MG63 (cell line): ENCODE measurements around the gene TAF6. TPM values are rescaled to one million over a fixed set of nuclear protein-coding genes. Genes with fewer than 3 reads are reported as not detected.

Experiments used
- DNase-seq: peaks from one replicate; pipeline ENCODE4 v3.0.0-alpha.2; 2020
- H3K27me3 ChIP-seq: fragments of 250-450 bp; sonication (Bioruptor Pico); 2 replicates; pipeline ENCODE4 v1.5.1; 2020; ENCODE audit warnings: mild to moderate bottlenecking, moderate library complexity
- H3K36me3 ChIP-seq: fragments of 250-450 bp; sonication (Bioruptor Pico); 2 replicates; pipeline ENCODE4 v1.5.1; 2020; ENCODE audit warnings: mild to moderate bottlenecking, moderate library complexity
- H3K4me3 ChIP-seq: fragments of 250-450 bp; sonication (Bioruptor Pico); 2 replicates; pipeline ENCODE4 v1.5.1; 2020; ENCODE audit warnings: mild to moderate bottlenecking, moderate library complexity
- H3K9me3 ChIP-seq: fragments of 250-450 bp; sonication (Bioruptor Pico); 2 replicates; pipeline ENCODE4 v1.5.1; 2020; ENCODE audit warnings: mild to moderate bottlenecking, moderate library complexity
- total RNA-seq: library from RNA; depleted of rRNA; stranded (reverse); fragments of >200 nt; shearing (Covaris generic); gene quantifications from 2 replicates; pipeline ENCODE4 v1.2.3, GENCODE V29; 2014; ENCODE audit warnings: low replicate concordance

TAF6 gene
- total RNA-seq, 1 experiment from 2014 or later: 10.8 TPM

- H3K36me3 ChIP-seq: peaks cover 45% of the 10 kb centered on the region
- no peak for DNase-seq
- no peaks in the 10 kb centered on the region for H3K9me3 ChIP-seq
- H3K27me3 ChIP-seq: no peaks in the 10 kb centered on the region
- no peak overlapping the region for H3K4me3 ChIP-seq
Observed at GRCh38 chr7:100090527-100091410, 28.4 kb downstream of the TAF6 start.

DNA sequence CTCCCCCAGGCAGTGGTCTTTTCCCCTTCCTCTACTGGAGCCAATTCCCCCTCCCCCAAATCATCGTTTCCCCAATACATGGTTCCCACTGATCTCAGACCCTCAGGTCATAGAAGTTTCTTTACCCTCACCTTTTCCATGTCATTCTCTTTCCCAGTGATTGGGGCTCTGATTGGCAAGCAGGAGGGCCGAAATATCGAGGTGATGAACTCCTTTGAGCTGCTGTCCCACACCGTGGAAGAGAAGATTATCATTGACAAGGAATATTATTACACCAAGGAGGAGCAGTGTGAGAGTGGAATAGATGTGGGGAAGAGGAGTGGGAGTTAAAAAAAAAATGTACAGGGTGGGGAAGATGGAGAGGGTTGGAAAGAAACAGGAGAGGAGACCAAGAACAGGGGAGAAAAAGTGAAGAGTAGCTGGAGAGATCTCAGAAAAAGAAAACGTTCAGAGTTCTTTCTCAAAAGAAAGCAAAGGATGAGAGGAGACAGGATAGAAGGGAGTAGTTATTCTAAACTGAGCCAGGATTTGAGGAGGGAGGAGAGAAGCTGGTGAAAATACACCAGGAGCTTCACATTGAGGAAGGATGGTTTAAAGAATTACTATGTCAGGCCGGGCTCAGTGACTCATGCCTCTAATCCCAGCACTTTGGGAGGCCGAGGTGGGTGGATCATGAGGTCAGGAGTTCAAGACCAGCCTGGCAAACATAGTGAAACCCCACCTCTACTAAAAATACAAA is 29.5 kb downstream of the TAF6 start:
- no peaks in the 10 kb centered on the region for H3K27me3 ChIP-seq
- DNase-seq: peak; percentile 60
- H3K4me3 ChIP-seq: peak overlapping the region; percentile 61
- H3K9me3 ChIP-seq: no peaks in the 10 kb centered on the region
- H3K36me3 ChIP-seq: peaks cover 34% of the 10 kb centered on the region

- Histone ChIP-seq H3K27me3 (no peaks in the 10 kb centered on the region), H3K36me3 (peaks cover 27% of the 10 kb centered on the region), H3K9me3 (no peaks in the 10 kb centered on the region), H3K4me3 (peak within 1 kb of the TSS; percentile 61)
- peak; percentile 81 for DNase-seq
Observed at GRCh38 chr7:100088621-100089457, 30.3 kb downstream of the TAF6 start, which contains the start of gene COPS6. TSS of gene COPS6 (plus strand) at chr7:100088969. CDS start at chr7:100088991, 22 bp downstream.

- Histone ChIP-seq H3K9me3 (no peaks in the 10 kb centered on the region), H3K27me3 (no peaks in the 10 kb centered on the region), H3K36me3 (peaks cover 27% of the 10 kb centered on the region), H3K4me3 (peak overlapping the region; percentile 61)
- DNase-seq: no peak
Observed at GRCh38 chr7:100088095-100088620, 31.0 kb downstream of the TAF6 start.

GRCh38 chr7:100087055-100087750 is 32.0 kb downstream of the TAF6 start:
- H3K27me3 ChIP-seq: no peaks in the 10 kb centered on the region
- peak; percentile 61 for DNase-seq
- H3K4me3 ChIP-seq: no peak overlapping the region
- H3K9me3 ChIP-seq: no peaks in the 10 kb centered on the region
- peaks cover 17% of the 10 kb centered on the region for H3K36me3 ChIP-seq

DNA sequence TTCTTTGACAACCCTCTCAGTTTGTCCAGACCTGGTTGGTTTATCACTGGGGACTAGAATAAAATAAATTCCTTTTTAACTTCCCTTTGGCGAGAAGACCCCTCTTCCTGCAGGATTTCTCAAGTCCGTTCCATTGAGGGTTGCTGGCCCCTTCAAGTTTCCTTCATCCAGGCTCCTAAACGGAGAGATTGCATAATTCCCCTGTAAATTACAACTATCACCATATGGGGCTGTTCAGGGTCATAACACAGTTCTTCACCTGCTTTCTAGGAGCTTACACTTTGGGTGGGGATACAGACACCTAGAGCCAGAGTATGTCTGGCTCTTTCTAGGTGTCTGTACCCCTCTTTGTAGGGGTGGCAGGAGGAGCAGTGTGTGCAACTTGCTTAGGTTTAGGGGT is 33.6 kb downstream of the TAF6 start:
- no peaks in the 10 kb centered on the region for H3K9me3 ChIP-seq
- DNase-seq: no peak
- no peak overlapping the region for H3K4me3 ChIP-seq
- no peaks in the 10 kb centered on the region for H3K27me3 ChIP-seq
- peaks cover 2% of the 10 kb centered on the region; the same call in 1 of the 2 replicates for H3K36me3 ChIP-seq

- Histone ChIP-seq H3K9me3 (no peaks in the 10 kb centered on the region), H3K36me3 (peaks cover 13% of the 10 kb centered on the region), H3K27me3 (no peaks in the 10 kb centered on the region), H3K4me3 (no peak overlapping the region)
- DNase-seq: no peak
Observed at GRCh38 chr7:100082978-100083377, 36.2 kb downstream of the TAF6 start.

GRCh38 chr7:100081535-100082102 is 37.5 kb downstream of the TAF6 start, which contains the start of gene ZNF3:
TSS of gene ZNF3 (minus strand) at chr7:100081723. CDS start at chr7:100077357, 4,366 bp downstream.
- peak; percentile 95 for DNase-seq
- peak within 1 kb of the TSS; percentile 92 for H3K4me3 ChIP-seq
- H3K36me3 ChIP-seq: peaks cover 25% of the 10 kb centered on the region
- H3K9me3 ChIP-seq: no peaks in the 10 kb centered on the region; the same call in 1 of the 2 replicates
- no peaks in the 10 kb centered on the region for H3K27me3 ChIP-seq

DNA sequence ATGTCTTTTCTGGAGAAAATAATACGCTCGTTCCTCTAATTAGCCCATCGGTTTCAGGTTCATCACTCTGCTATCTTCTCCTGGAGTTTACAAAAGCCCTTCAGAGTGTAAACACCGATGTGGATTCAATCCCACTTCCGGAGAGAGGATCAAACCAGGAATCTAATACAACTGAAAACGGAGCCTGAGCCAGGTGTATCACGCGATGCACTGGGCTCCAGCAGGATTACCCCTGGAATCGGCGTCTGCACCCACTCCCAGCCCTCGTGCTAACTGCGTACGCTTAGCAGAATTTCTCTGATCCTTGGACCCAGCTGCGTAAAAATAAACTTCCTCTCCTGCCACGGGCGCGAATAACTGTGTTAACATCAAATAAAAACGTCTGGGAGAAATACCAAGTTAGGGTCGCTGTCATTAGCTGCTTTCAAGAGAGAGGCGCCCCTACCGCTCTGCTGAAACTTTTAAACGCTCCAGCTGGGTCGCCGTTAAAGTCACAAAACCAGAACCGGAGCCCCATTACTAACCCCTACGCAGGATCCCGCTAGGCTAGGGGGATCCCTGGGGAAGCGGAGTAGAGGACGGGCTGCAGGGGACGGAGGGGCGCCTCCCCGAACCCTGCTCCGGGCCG is 38.1 kb downstream of the TAF6 start:
- Histone ChIP-seq H3K36me3 (peaks cover 29% of the 10 kb centered on the region), H3K9me3 (no peaks in the 10 kb centered on the region; the same call in 1 of the 2 replicates), H3K27me3 (no peaks in the 10 kb centered on the region), H3K4me3 (peak overlapping the region; percentile 92)
- no peak for DNase-seq

DNA sequence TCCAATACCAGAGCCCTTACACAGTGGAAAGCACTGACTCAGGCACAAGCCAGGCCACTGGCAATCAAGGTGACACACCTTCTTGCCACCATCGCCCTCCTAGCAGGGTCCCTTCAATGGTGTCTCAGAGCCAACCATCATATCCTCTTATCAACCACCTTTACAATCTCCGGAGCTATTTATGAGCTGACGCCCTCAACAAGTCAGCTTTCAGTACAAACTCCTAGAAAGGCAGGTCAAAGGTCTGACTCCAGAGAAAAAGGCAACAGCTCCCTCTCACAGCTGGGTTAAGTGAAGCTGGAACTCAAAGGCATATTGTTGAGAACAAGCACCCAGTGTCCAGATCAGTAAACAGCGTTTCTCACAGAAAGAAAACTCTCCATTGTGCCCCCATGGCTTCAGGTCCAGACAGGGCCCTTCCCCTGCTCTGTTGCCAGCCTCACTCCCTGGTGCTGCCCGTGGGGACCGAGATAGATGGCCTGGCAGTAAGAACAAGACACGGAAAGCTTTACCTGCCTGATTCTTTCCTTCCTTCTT is 40.1 kb downstream of the TAF6 start:
- Histone ChIP-seq H3K36me3 (peaks cover 45% of the 10 kb centered on the region), H3K9me3 (no peaks in the 10 kb centered on the region; the same call in 1 of the 2 replicates), H3K4me3 (no peak overlapping the region), H3K27me3 (no peaks in the 10 kb centered on the region)
- DNase-seq: no peak

- no peak for DNase-seq
- Histone ChIP-seq H3K4me3 (no peak overlapping the region), H3K36me3 (peaks cover 63% of the 10 kb centered on the region), H3K27me3 (no peaks in the 10 kb centered on the region), H3K9me3 (no peaks in the 10 kb centered on the region; the same call in none of the 2 replicates)
Observed at GRCh38 chr7:100077205-100077604, 42.0 kb downstream of the TAF6 start.

DNA sequence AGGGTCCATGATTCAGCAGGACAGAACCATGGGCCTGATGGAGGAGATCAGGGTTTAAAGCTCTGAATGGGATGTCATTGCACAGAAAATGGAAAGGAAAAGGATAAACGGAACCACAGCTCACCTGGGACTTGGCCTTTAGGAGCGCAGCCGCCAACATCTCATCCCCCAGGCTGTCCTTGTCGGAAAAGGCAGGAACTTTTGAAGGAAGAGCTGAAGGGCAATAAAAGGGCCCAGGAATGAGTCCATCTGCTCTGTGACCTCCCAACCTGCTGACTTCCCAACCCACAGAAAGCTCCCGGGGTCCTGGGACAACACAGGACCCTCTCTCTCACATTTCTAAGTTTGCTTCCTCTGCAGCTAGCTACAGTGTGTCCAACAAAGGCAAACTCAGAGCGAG is 43.7 kb downstream of the TAF6 start:
- Histone ChIP-seq H3K36me3 (peaks cover 80% of the 10 kb centered on the region), H3K27me3 (no peaks in the 10 kb centered on the region), H3K9me3 (peaks cover 14% of the 10 kb centered on the region), H3K4me3 (no peak overlapping the region)
- DNase-seq: no peak

GRCh38 chr7:100074841-100075240 is 44.3 kb downstream of the TAF6 start:
- Histone ChIP-seq H3K4me3 (no peak overlapping the region), H3K9me3 (peaks cover 14% of the 10 kb centered on the region), H3K36me3 (peaks cover 84% of the 10 kb centered on the region), H3K27me3 (no peaks in the 10 kb centered on the region)
- no peak for DNase-seq

DNA sequence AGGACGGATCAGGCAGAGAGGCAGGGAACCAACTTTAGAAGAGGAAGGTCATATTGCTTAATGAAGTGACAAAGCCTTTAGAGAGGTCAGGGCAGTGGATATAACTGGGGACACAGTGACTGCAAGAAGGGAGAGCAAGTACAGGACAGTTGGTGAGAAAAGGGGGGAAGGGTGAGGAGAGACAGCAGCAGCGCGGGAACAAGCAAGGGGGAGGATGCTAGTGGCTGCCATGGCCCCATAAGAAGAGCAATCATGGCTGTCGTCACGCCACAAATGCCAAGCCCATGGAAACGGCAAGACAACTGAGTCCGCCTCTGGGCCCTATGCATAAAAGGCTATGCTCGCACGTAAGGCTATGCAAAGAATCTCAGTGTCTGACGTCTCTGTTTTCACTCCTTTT is 46.7 kb downstream of the TAF6 start:
- Histone ChIP-seq H3K4me3 (no peak overlapping the region), H3K27me3 (no peaks in the 10 kb centered on the region), H3K9me3 (peaks cover 14% of the 10 kb centered on the region), H3K36me3 (peaks cover 70% of the 10 kb centered on the region)
- no peak for DNase-seq
